Measurements from ENCODE around the gene TFEB. TPM values are rescaled to one million over a fixed set of nuclear protein-coding genes. Genes with fewer than 3 reads are reported as not detected.
A peak's percentile ranks its signal among the peaks of the same experiment; 100 is the strongest.

TFEB gene
- total RNA-seq, 1 experiment from 2014 or later, result 7.3 TPM

DNA sequence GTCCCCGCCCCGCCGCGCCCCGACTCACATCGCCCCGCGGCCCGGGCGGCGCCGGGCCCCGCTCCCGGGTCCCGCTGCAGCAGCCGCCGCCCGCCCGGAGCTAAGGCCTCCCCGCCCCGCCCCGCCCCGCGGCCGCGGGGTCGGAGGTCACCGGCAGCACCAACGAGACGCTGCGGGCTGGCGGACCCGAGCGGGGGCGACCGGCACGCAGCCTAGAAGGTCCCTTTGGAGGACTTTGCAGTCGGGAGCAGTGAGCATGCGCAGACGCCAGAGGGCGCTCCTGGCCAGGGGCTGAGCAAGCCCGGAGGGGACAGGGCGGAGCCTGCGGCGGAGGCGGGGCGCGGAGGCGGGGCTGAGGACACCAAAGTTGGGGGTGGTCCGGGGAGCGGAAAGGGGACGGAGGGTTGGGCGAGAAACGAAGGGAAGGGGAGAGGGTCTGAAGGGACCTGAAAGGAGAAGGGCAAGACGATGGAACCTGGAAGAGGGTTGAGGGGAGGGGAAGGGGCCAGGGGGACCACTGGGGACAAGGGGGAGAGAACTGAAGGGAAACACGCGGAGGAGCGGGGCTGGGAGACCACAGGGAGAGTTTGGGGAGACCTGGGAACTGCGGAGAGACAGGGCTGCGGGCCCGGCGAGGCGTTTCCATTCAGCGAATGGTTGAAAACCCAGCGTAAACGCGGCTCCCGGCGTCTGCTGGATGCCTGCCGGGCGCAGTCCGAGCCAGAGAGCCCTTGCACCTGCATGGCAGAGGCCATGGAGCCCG, 44.6 kb upstream of the TFEB start, which contains the start of gene FRS3:
FRS3 (minus strand) TSS at position 113 of the 763 bp plus-strand sequence. CDS start 2,913 bp downstream, outside the sequence.
- ChIA-PET CTCF (interaction anchor here (0.6 to 0.9 kb wide), 4 partner anchors 70 to 1100 kb away, joined by 3 to 8 read pairs (median 4); no protein-coding TSS in a partner anchor), POLR2A (ENCODE audit: unreplicated experiment) (interaction anchor here (0.6 kb wide), 2 partner anchors 17 to 318 kb away, joined by 3 to 4 read pairs; no protein-coding TSS in a partner anchor)
- intact Hi-C loops (cut with micrococcal nuclease; ENCODE audit: unreplicated experiment), result loop anchor here (1.0 to 10.0 kb wide), 6 partner anchors 157 to 1097 kb away; partner anchors contain the start of genes PRPH2 and RPL7L1

DNA sequence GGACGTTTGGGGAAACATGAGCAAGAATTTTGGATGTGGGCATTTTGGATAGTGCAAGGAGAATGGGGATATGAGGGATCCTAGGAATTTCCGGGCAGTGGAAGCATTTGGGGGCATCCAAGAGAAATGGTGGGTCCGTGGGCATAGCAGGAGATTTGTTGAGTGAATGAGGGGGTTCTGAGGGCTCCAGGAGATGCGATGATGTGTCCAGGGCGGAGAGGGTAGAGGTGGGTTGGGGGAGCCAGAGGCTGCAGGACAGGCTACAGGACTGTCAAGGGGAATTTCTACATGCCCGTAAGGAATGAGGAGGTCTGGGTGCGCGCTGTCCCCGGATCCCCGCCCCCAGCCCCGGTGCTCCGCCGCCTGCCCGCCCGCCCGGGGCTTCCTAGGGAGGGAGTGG, 43.9 kb upstream of the TFEB start:
- H3K27me3 ChIP-seq (ENCODE audit: insufficient read depth, low read depth), result no peaks in the 10 kb centered on the region
- TF ChIP-seq EZH2 (IDR thresholded peaks at IDR 0.05; ENCODE audit: low read depth), result no peak
- TF ChIP-seq, protein P1, sequence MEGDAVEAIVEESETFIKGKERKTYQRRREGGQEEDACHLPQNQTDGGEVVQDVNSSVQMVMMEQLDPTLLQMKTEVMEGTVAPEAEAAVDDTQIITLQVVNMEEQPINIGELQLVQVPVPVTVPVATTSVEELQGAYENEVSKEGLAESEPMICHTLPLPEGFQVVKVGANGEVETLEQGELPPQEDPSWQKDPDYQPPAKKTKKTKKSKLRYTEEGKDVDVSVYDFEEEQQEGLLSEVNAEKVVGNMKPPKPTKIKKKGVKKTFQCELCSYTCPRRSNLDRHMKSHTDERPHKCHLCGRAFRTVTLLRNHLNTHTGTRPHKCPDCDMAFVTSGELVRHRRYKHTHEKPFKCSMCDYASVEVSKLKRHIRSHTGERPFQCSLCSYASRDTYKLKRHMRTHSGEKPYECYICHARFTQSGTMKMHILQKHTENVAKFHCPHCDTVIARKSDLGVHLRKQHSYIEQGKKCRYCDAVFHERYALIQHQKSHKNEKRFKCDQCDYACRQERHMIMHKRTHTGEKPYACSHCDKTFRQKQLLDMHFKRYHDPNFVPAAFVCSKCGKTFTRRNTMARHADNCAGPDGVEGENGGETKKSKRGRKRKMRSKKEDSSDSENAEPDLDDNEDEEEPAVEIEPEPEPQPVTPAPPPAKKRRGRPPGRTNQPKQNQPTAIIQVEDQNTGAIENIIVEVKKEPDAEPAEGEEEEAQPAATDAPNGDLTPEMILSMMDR (conservative IDR thresholded peaks at IDR 0.05), result no peak
- peak overlapping the region; percentile 74; the same call in 1 of the 2 replicates for H2AFZ ChIP-seq
- H3K36me3 ChIP-seq (ENCODE audit: low read depth), result no peaks in the 10 kb centered on the region
- H3K9me3 ChIP-seq (ENCODE audit: insufficient read depth, low read depth), result no peaks in the 10 kb centered on the region
- no peak for DNase-seq
- no TSS peak for BruUV-seq (replicated peaks)
- peak overlapping the region; percentile 94 for H3K4me3 ChIP-seq
- ChIA-PET POLR2A (ENCODE audit: unreplicated experiment) (interaction anchor here (0.6 kb wide), 2 partner anchors 16 to 318 kb away, joined by 3 to 4 read pairs; no protein-coding TSS in a partner anchor), CTCF (interaction anchor here (0.6 to 0.9 kb wide), 4 partner anchors 69 to 1101 kb away, joined by 3 to 8 read pairs (median 4); no protein-coding TSS in a partner anchor)
- H3K9me2 ChIP-seq (ENCODE audit: insufficient read depth), result no peaks in the 10 kb centered on the region
- H4K20me1 ChIP-seq (ENCODE audit: insufficient read depth), result no peaks in the 10 kb centered on the region
- intact Hi-C loops (cut with micrococcal nuclease; ENCODE audit: unreplicated experiment), result no loop called here
- peak overlapping the region; percentile 96 for H3K4me2 ChIP-seq
- no peaks in the 10 kb centered on the region for H3K79me2 ChIP-seq (ENCODE audit: low read depth)
- peaks cover 26% of the 10 kb centered on the region for H3F3A ChIP-seq (ENCODE audit: insufficient read depth, low read depth)
- peaks cover 27% of the 10 kb centered on the region for H3K4me1 ChIP-seq (replicated peaks; ENCODE audit: insufficient read depth)
- no peak overlapping the region for H3K27ac ChIP-seq

More for the DNA sequence above, 44.6 kb upstream of the TFEB start, which contains the start of gene FRS3:
- no peaks in the 10 kb centered on the region for H3K27me3 ChIP-seq (ENCODE audit: insufficient read depth, low read depth)
- no TSS peak for BruUV-seq (replicated peaks)
- DNase-seq, result peak; percentile 79 to 97
- H3K36me3 ChIP-seq (ENCODE audit: low read depth), result no peaks in the 10 kb centered on the region
- peak within 1 kb of the TSS; percentile 94 for H3K4me3 ChIP-seq
- no peak for TF ChIP-seq EZH2 (IDR thresholded peaks at IDR 0.05; ENCODE audit: low read depth)
- TF ChIP-seq, protein P1 (conservative IDR thresholded peaks at IDR 0.05), result peak; percentile 88
- H3K4me2 ChIP-seq, result peak within 1 kb of the TSS; percentile 98
- peak within 1 kb of the TSS; percentile 95 for H2AFZ ChIP-seq
- no peaks in the 10 kb centered on the region for H4K20me1 ChIP-seq (ENCODE audit: insufficient read depth)
- no peaks in the 10 kb centered on the region for H3K9me2 ChIP-seq (ENCODE audit: insufficient read depth)
- peaks cover 33% of the 10 kb centered on the region for H3F3A ChIP-seq (ENCODE audit: insufficient read depth, low read depth)
- no peaks in the 10 kb centered on the region for H3K9me3 ChIP-seq (ENCODE audit: insufficient read depth, low read depth)
- H3K79me2 ChIP-seq (ENCODE audit: low read depth), result no peaks in the 10 kb centered on the region
- H3K27ac ChIP-seq, result peak within 1 kb of the TSS; percentile 43; the same call in 1 of the 2 replicates
- H3K4me1 ChIP-seq (replicated peaks; ENCODE audit: insufficient read depth), result peaks cover 34% of the 10 kb centered on the region

DNA sequence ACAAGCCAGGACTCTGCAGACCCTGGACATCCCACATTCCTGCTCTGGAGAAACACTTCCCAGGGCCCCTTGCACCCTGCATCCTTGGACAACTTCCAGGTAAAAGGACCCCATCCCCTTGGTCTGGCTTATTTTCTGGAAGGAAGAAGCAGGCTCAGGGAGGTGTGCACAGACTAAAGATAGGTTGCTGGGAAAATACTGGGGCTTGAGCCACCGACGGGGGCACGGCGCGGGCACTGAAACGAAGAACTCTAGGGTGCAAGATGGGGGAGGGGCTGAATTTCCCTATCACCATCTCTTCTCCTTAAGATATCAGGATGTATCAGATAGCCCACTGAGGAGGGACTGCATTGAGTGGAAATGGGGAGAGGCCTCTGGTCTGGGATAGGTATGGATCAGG, 43.5 kb upstream of the TFEB start:
- no peaks in the 10 kb centered on the region for H3K9me2 ChIP-seq (ENCODE audit: insufficient read depth)
- no peaks in the 10 kb centered on the region for H3K36me3 ChIP-seq (ENCODE audit: low read depth)
- H2AFZ ChIP-seq, result peak overlapping the region; percentile 74; the same call in 1 of the 2 replicates
- no peaks in the 10 kb centered on the region for H4K20me1 ChIP-seq (ENCODE audit: insufficient read depth)
- H3K79me2 ChIP-seq (ENCODE audit: low read depth), result no peaks in the 10 kb centered on the region
- H3F3A ChIP-seq (ENCODE audit: insufficient read depth, low read depth), result peaks cover 22% of the 10 kb centered on the region; the same call in 1 of the 2 replicates
- no peak for DNase-seq
- TF ChIP-seq EZH2 (IDR thresholded peaks at IDR 0.05; ENCODE audit: low read depth), result no peak
- TF ChIP-seq, protein P1 (conservative IDR thresholded peaks at IDR 0.05), result no peak
- no peaks in the 10 kb centered on the region for H3K9me3 ChIP-seq (ENCODE audit: insufficient read depth, low read depth)
- H3K4me3 ChIP-seq, result peak overlapping the region; percentile 94
- BruUV-seq (replicated peaks), result no TSS peak
- no peak overlapping the region for H3K27ac ChIP-seq
- H3K4me2 ChIP-seq, result peak overlapping the region; percentile 96
- no peaks in the 10 kb centered on the region for H3K27me3 ChIP-seq (ENCODE audit: insufficient read depth, low read depth)
- intact Hi-C loops (cut with micrococcal nuclease; ENCODE audit: unreplicated experiment), result no loop called here
- peaks cover 23% of the 10 kb centered on the region for H3K4me1 ChIP-seq (replicated peaks; ENCODE audit: insufficient read depth)
- CTCF ChIA-PET, result no interaction called here
- POLR2A ChIA-PET (ENCODE audit: unreplicated experiment), result no interaction called here
